Left hindlimb (tissue), 1 donor: ENCODE measurements around the gene SLC35E4.
"Not testable (repeated sequence)": the region's sequence is repeated elsewhere in the genome, so short reads cannot be mapped to it uniquely, and the experiment has no call there.

Experiments
- DNase-seq: peaks from one replicate; pipeline ENCODE4 v3.0.0-alpha.2; 2018

The SLC35E4 gene

GRCh38 chr22:30635273-30636225, at the start of gene SLC35E4:
SLC35E4 (plus strand) TSS chr22:30635781; CDS start chr22:30636451, 670 bp downstream.
- DNase-seq, result peak; percentile 94

GRCh38 chr22:30586414-30586813, 49.2 kb upstream of the SLC35E4 start:
- no peak for DNase-seq

- no peak for DNase-seq
Measured at GRCh38 chr22:30591191-30591587, 44.4 kb upstream of the SLC35E4 start.

- peak; percentile 98 for DNase-seq
Measured at GRCh38 chr22:30591588-30592359, 43.8 kb upstream of the SLC35E4 start, which contains the start of gene PES1. PES1 (minus strand) TSS chr22:30591910; CDS start chr22:30591833, 77 bp downstream.

- not testable (repeated sequence) for DNase-seq
Measured at GRCh38 chr22:30592360-30592713, 43.2 kb upstream of the SLC35E4 start.

GRCh38 chr22:30596199-30596598, 39.4 kb upstream of the SLC35E4 start:
- no peak for DNase-seq

GRCh38 chr22:30596886-30597285, 38.7 kb upstream of the SLC35E4 start:
- DNase-seq, result no peak

- no peak for DNase-seq
Measured at GRCh38 chr22:30598986-30599385, 36.6 kb upstream of the SLC35E4 start.

GRCh38 chr22:30600921-30601320, 34.7 kb upstream of the SLC35E4 start:
- DNase-seq, result no peak

GRCh38 chr22:30601464-30601863, 34.1 kb upstream of the SLC35E4 start:
- DNase-seq, result no peak

- no peak for DNase-seq
Measured at GRCh38 chr22:30602049-30602448, 33.5 kb upstream of the SLC35E4 start.

- DNase-seq, result no peak
Measured at GRCh38 chr22:30603801-30604200, 31.8 kb upstream of the SLC35E4 start.

- no peak for DNase-seq
Measured at GRCh38 chr22:30604723-30605122, 30.9 kb upstream of the SLC35E4 start.

GRCh38 chr22:30605449-30606110, 30.0 kb upstream of the SLC35E4 start:
- DNase-seq, result no peak

GRCh38 chr22:30606455-30607299, 28.9 kb upstream of the SLC35E4 start, which contains the start of gene TCN2:
TCN2 (plus strand) TSS chr22:30607174; CDS start chr22:30607332, 158 bp downstream.
- DNase-seq, result peak; percentile 82

- no peak for DNase-seq
Measured at GRCh38 chr22:30607300-30607930, 28.2 kb upstream of the SLC35E4 start.

- DNase-seq, result no peak
Measured at GRCh38 chr22:30607939-30608338, 27.6 kb upstream of the SLC35E4 start.

- no peak for DNase-seq
Measured at GRCh38 chr22:30609260-30610185, 26.1 kb upstream of the SLC35E4 start.

GRCh38 chr22:30610299-30610698, 25.3 kb upstream of the SLC35E4 start:
- DNase-seq, result no peak

- no peak for DNase-seq
Measured at GRCh38 chr22:30611197-30611596, 24.4 kb upstream of the SLC35E4 start.
